HG02759 (cell line): ENCODE results near the gene FLYWCH1.

Source experiments
- ATAC-seq: cut with Tn5 transposase; IDR thresholded peaks from one replicate; pipeline ENCODE4 v1.9.1; 2021; ENCODE audit warnings: mild to moderate bottlenecking, moderate library complexity; ENCODE audit not compliant: unreplicated experiment

Gene FLYWCH1

DNA sequence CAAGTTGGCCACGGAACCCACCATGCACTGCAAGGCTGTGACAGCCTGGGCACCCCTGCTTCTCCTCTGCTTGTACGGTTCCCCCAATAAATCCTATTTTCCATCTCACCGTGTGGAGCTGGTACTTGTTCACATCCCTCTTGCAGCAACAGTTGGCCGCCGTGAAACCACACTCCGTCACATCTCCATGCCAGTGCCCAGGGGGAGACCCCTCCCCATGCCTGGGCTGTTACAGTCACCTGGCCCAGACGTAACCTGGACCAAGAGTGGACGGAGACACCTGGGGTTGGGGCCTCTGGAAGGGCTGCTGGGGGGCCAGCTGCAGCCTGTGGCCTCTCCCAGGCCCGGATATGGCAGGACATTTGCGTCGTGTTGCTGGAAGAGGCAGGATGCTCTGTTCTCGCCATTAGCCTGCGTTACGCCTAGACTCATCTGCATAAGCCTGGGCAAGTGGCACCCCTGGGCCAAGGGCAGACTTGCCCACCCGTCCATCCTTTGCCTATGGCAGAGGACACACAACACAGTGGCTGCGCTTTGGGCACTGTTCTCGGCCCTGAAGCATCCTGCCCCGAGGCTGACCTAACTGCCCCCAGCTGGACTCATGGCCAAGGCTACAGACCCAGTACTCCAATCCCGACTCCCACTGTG, 38.1 kb downstream of the FLYWCH1 start:
- ATAC-seq: no peak

DNA sequence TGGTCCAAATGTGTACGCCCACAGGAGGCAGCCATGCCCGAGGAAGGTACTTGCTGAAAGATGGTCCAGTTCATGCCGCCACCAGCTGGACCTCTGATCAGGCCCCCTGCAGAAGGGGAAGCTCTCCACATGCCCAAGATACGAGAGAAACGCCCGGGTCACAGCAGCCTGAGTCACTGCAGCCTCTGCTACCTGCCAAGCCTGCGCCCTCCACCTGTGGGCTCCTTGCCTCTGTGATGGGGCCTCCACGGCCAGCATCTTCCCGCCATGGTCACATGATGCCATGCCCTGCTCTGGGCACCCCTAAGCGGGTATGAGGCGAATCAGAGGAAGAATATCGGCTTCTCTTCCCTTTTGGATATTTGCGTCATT, 38.6 kb downstream of the FLYWCH1 start:
- ATAC-seq: no peak

DNA sequence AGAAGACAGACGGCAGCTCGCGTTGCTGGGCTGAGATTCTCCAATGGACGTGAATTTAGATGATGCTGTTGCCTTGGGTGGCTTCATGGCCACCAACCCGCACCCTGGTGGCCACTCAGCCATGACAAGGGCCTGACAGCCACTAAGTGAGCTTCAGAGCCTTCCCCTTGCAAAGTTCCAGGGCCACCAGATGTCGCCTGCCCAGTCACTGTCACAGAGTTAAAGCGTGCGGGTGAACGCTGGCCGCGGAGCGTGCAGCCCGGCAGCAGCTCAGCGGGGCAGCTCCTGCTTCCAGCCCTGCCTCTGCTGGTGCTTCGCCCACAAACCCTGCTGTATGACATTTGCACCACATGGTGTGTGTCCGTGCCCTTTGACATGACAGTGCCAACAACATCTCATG, 39.0 kb downstream of the FLYWCH1 start:
- ATAC-seq: no peak

DNA sequence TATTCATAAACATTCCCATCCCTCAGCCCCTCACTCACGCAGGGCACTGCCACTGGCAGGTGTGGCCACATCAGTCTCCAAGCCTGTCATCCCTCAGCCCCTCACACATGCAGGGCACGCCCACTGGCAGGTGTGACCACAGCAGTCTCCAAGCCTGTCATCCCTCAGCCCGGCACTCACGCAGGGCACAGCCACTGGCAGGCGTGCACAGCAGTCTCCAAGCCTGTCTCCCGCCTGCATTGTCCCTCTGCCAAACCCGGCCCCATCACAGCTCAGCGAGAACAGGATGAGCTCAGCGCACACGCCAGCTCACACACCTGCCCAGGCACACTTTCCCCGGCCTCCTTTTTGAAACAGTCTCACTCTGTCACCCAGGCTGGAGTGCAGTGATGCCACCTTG, 40.9 kb downstream of the FLYWCH1 start:
- no peak for ATAC-seq

DNA sequence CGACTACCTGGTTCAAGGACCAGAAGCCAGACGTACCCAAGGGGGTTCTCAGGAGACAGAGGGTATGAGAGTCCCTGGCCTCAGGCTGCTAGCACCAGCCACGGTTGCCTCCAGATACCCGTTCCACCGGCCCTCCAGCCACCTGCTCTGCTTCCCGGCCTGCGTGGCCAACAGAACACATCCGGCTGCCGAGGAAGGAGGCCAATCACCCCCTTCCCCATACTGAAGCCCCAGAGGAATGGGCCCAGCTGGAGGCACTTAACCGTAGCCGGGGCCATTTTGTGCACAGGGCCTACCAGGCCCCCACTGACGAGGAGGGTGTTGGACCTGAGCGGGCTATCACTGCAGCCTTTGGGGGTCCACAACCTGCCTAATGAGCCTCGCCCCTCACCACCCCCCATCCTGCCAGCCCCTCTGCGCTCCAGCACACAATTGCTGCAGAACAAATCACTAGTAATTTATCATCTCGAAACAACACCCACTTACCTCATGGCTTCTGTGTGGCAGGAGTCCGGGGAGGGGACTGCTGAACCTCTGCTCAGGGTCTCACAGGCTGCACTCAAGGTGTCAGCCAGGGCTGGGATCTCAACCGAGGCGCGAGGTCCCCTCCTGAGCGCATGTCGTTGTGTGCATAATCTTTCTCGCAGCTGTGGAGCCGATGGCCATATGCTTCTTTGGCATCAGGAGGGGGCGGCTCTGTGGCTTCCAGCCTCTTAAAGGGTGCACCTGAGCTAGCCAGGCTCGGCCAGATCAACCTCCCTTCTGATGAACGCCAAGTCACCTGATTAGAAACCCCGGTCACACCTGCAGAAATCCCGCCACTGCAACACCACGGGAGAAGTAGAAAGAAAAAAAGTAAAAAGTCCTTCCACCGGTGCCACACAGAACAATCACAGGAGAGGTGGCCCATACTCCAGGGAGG, 42.2 kb downstream of the FLYWCH1 start:
- ATAC-seq: no peak

DNA sequence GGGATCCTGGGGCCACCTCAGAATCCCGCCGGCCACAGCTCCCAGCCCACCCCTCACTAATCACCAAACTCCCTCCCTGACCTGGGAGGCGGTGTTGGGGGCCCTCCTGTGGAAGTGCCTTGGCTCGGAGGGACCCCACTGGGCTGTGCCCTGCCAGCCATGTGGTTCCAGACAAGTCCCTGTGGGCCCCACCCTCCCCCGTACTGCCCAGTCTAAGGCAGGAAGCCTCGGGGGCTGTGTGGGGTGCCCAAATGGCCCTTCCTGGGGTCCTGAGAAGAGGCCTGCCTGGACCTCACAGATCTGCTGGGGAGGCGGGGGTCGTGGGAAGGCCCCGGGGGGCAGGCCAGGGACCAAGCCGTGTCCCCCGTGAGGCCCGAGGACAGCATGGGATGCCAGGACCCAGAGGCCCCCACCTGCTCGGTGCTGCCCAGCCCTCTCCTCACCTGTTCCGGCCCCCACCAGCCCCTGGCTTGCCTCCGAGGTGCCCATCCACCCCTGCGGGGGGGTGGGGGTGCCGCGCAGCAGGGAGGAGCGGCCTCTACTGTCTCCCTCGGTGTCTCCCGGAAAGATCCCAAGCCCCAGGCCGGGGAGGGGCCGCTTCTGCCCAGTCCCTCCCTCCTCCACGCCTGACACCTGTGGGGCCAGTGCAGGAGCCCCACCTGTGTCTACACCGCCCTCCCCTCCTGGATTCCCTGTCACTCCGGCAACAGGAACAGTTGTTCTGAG, 43.1 kb downstream of the FLYWCH1 start:
- ATAC-seq: no peak

DNA sequence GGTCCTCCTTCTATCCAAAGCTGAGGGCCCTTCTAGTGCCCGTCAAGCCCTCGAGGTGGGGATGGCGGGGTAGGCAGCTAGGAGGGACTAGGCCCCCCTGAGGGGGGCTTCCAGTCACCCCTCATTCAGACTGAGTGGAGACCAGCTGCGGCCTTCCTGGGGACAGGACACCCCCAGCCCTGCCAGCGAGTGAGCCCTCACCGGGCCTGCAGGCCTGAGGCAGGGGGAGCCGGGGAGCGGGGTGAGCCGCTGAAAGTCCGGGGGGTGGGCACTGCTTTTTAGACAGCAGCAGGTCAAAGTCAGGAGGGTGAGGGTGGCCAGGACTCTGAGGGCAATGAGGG, 43.7 kb downstream of the FLYWCH1 start:
- ATAC-seq: no peak

DNA sequence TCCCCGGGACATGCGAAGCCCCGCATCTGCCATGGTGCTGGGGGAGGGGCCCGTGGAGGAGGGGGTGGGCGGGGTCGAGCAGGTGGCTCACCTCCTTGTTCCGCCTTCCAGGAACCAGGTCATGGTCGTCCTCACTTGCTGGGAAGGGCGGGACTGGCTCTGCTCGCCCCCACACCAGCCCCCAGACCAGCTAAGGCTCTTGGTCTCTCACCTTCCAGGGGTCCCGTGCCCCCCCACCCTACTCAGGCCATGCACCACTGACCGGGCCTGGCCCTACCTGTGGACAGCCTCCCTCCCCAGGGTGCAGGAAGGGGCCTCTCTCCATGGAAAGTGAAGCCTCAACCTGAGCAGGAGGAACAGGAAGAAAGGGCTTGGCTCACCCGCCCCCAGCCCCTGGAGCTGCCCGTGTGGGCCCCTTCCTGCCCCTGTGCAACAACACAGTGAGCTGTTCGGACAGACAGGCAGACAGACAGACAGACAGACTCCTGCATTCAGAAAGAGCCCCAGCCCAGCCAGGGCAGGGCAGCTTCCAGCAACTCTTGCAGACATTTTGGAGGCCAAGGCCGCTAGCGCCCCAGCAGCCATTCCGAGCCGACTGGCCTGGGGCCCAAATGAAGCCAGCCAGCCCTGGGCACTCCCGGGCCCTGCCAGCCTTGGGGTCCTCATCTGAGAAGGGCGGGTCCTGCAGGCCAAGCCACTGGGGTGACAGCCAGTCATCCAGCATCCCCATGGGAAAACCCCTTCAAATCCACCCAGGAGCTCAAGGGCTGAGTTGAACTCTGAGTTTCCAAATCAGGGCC, 44.2 kb downstream of the FLYWCH1 start:
- no peak for ATAC-seq

DNA sequence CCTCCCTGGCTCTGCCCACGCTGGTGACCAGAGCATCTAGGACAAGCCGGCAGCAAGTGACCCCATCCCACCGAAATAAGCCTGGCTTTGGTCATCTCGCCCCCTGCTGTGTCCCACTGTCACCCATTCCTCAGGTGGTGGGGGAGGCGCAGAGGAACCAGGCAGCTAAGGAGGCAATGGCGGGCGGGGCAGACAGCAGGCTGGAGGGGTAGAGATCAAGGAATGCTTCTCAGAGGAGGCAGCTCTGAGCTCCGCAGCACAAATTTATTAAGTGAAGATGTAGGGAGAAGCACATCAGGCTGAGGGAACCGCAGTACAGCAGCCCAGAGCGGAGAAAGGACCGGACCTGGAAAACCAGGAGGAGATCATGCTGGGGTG, 44.8 kb downstream of the FLYWCH1 start:
- ATAC-seq: no peak

DNA sequence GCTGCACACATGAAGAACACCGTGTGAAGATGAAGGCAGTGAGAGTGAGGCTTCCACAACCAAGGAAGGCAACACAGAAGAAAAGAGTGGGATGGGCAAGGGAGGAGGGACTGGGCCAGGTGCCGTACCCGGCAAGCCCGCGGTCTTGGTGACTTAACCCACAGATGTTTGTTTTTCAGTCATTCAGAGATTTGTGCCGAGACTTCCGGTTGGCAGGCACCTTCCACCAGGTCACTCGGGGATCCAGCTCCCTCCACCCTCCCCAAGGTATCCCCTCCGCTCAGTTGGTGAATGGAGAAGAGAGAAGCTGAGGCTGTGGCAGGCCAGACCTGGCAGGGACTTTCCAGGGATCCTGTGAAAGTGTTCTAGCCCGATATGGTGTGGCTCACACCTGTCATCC, 47.5 kb downstream of the FLYWCH1 start:
- no peak for ATAC-seq

DNA sequence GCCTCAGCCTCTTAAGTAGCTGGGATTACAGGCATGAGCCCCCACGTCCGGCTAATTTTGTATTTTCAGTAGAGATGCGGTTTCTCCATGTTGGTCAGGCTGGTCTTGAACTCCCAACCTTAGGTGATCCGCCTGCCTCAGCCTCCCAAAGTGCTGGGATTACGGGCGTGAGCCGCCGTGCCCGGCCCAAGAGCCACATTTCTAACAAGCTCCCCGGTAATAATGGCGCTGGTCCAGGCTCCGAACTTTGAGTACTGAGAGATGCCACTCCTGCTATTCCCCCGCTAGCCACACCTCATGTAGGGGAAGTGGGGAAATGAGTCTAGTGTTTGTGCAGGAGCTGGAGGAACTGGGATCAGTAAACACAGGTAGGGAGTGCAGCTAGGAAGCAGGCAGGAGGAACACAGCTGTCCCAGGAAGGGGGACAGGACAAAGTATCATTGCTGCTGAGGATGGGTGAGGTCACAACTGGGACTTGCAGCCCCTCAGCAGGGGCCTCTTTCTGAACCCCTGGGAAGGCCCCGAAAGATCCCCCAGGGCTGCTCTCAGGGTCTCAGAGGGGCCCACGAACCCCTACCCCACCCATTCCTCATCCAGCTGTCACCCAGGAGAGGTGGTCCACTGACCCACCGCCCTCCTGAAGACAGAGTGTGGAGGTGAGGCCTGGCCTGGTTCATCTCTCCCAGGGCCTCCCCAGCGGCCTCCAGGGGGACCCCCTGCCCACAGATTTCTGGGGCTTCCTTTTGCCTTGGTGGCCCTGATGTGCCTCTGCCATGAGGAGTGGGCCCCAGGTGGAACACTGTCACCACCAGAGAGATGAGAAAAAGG, 48.7 kb downstream of the FLYWCH1 start:
- ATAC-seq: no peak

DNA sequence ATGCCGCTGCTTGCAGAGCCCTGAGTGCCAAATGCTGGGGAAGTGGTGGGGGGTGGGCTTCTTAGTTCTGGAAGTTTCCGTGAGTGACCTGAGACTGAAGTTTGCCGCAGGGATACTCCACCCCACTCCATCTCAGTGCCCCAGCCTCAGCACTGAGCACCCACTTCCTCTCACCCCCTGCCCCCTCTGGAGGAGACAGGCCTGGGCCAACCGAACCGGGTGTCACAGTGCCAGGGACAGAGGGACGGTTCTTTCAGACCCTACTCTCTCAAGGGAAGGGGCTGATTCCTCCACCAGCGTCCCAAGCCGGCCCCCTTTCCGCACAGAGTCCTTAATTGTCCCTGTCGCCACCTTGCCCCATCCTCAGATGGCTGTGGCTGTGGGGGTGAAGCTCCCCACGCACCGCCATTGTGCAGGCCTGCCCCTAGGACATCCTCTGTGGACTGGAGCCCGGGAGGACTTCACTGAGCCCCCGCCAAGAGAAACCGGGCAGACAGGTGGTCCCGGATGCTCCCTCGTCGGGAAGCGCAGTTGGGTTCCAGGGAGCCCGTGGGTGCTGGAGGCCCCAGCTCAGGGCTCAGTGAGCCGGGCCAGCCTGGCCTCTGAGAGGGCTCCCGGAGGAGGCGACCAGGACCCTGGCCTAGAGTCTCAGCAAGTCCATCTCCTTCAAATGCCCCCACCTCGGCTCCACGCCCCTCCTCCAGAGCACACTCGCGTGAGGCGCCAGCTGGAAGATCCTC, 50.8 kb downstream of the FLYWCH1 start:
- ATAC-seq: no peak

DNA sequence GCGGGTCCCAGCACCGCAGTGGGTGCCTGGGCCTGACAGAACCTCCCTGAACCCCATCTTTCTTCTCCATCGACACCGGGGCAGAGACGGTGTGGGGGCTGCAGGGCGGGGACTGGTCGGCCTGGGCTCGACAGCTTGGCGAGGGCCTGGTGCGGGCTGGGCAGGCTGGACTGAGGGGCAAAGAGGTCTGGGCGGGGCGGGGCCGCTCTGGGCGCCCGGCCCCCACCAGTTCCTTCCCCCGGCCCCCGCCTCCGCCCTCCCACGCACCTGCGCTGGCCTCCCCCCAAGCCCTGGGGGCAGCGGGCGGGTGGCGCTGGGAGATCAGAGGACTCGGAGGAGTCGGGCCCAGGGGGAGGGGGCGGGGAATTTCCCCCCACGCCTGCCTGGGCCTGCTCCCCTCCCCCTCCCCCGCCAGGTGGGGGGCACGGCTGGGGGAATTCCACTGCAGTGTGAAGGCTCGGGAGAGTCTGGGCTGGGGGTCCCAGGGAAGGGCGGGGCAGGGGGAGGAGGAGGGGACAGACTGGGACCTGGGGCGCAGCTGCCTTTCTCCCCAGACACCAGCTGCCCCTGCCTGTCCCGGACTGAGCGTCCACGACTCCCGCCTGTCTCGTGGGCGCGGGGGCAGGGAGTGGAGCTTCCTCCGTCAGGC, 51.5 kb downstream of the FLYWCH1 start:
- no peak for ATAC-seq

DNA sequence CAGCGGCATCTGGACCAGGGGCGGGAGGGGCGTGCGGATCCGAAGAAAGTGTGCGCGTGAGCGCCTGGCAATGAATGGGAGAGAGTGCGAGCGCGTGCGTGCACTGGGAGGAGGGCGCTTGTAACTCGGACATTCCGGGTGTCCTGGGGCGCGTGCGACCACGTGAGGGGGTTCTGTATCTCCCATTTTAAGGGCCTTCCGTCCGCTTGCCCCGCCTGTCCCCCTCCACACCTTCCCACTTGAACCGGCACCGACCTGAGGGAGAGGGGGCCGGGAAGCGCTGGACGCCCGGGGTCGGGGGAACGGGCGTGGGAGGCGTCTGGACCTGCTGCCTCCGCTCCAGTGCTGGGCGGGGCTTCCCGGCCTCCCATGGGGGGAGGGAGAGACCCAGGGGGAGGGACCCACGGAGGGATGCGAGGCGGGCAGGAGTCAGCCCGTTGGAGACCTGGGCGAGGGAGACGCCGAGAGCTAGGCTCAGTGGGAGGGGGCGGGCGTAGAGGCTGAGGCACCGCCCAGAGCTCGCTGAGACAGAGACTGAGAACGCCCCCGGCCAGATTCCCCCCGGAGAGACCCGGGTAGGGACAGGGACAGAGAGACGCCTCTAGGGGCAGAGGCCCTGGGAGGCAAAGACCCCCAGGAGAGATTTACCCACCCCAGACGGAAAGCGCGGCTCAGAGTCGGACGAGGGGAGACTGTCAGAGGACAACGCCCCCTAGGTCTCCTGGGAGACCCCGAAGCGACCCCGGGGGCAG, 52.2 kb downstream of the FLYWCH1 start, which contains the start of gene KREMEN2:
KREMEN2 (plus strand) TSS at position 553 of the 752 bp plus-strand sequence. CDS start 246 bp downstream, outside the sequence.
- ATAC-seq: no peak

DNA sequence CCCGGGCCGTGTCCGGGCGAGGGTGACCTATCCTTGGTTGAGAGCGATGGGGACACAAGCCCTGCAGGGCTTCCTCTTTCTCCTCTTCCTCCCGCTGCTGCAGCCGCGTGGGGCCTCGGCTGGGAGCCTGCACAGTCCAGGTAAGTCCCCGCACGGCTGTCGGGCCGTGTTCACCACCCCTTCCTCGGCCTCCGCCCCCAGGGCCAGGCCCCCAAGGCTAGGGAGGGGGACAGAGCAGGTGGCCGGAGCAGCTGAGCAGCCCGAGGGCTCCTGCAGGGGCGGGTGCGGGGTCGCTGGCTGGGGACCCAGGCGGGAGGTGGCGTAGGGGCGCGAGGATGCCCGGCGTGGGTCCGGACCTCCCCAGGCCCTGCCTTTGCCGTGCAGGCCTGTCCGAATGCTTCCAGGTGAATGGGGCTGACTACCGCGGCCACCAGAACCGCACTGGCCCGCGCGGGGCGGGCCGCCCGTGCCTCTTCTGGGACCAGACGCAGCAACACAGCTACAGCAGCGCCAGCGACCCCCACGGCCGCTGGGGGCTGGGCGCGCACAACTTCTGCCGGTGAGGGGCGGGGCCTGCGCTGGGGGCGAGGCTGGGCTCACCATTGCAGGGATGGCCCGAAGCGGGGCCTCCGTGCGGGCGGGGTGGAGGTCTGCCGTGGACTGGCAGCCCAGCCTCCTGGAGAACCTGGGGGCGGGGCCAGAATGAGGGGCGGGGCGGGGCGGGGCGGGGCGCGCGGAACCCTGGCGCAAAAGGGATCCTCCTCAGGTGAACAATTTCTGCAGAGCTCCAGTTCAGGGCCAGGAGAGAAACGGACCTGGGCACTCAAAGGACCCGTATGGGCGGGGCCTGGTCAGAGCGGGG, 53.0 kb downstream of the FLYWCH1 start:
- ATAC-seq: no peak

DNA sequence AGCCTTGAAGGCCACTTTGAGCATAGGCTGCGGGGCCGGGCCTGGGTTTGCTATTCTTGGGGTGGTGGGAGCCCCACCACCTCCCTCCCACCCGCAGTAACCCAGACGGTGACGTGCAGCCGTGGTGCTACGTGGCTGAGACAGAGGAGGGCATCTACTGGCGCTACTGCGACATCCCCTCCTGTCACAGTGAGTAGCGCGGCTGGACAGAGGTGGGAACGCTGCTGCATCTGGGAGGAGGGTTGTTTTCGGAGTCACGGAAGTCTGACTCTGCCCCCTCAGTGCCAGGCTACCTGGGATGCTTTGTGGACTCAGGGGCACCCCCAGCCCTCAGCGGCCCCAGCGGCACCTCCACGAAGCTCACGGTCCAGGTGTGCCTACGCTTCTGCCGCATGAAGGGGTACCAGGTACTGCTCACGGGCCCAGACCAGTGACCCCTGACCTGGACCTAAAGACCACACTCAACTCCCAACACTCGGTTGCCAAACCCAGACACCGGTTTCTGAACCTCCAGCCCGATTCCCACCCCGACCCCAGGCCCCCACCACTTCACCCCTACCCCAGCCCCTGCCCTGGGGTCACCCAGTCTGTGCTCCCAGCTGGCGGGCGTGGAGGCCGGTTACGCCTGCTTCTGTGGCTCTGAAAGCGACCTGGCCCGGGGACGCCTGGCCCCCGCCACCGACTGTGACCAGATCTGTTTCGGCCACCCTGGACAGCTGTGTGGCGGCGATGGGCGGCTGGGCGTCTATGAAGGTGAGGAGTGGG, 54.5 kb downstream of the FLYWCH1 start:
- no peak for ATAC-seq

DNA sequence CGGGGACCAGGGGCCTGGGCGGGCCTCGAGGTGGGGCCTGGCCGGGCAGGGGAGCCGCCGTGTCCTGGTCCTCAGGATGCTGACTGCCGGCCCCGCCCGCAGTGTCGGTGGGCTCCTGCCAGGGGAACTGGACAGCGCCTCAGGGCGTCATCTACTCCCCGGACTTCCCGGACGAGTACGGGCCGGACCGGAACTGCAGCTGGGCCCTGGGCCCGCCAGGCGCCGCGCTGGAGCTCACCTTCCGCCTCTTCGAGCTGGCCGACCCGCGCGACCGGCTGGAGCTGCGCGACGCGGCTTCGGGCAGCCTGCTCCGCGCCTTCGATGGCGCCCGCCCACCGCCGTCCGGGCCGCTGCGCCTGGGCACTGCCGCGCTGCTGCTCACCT, 55.1 kb downstream of the FLYWCH1 start:
- no peak for ATAC-seq
